BLaER1 treated with 17β-estradiol and CSF1 and Interleukin-3, amounts not matched to agents 10 nM and 100 nM (cell line): ENCODE results near the gene UBA1.
A peak's percentile ranks its signal among the peaks of the same experiment; 100 is the strongest.

Source experiments
- H3K27ac ChIP-seq, 11 experiments: shearing (Covaris generic); formaldehyde crosslinking; 2 replicates each; pipeline ENCODE4 v1.8.1; 2022
- H3K27me3 ChIP-seq, 11 experiments: shearing (Covaris generic); formaldehyde crosslinking; 2 replicates each; pipeline ENCODE4 v1.8.1; 2022
- H3K36me3 ChIP-seq, 11 experiments: shearing (Covaris generic); formaldehyde crosslinking; 2 replicates each; pipeline ENCODE4 v1.8.1; 2022
- H3K4me1 ChIP-seq, 10 experiments: shearing (Covaris generic); formaldehyde crosslinking; 2 replicates each; pipeline ENCODE4 v1.8.1; 2022
- H3K4me2 ChIP-seq, 11 experiments: shearing (Covaris generic); formaldehyde crosslinking; 2 replicates each; pipeline ENCODE4 v1.8.1; 2022
- H3K4me3 ChIP-seq, 10 experiments: shearing (Covaris generic); formaldehyde crosslinking; 2 replicates each; pipeline ENCODE4 v1.8.1; 2022
- H3K9ac ChIP-seq, 11 experiments: shearing (Covaris generic); formaldehyde crosslinking; 2 replicates each; pipeline ENCODE4 v1.8.1; 2022
- H3K9me3 ChIP-seq, 11 experiments: shearing (Covaris generic); formaldehyde crosslinking; replicated peaks in 1 of 11; 2 replicates each; pipeline ENCODE4 v1.8.1; 2022
- H4K20me1 ChIP-seq, 11 experiments: shearing (Covaris generic); formaldehyde crosslinking; 2 replicates each; pipeline ENCODE4 v1.8.1; 2022
- Cebpa-rat ChIP-seq, 11 experiments: shearing (Covaris generic); IDR thresholded peaks; 2 replicates each; pipeline ENCODE4 v1.8.1; 2022

Gene UBA1

DNA sequence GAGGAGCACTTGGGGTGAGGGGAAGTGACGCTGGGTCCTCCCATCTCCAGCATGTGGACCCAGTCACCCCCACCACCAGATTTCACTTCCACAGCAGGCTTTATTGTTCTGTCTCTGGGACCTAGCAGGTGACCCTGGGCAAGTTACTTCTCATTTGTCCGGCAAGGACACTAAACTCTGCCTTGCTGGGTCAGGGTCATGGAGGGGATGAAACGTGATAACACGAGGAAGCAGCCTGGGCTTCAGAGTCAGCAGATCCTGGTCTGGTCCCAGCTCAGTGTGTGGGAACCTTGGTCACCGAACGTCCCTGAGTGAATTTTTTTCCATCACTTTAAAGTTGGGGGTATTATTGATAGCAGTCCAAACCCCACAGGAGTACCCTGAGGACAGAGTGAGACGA, 3.9 kb downstream of the UBA1 start:
- peaks cover 57 to 74% (median 63%) of the 10 kb centered on the region in 11 experiments for H3K36me3 ChIP-seq
- H3K27ac ChIP-seq: no peak overlapping the region
- peaks cover 0 to 13% (median 0%) of the 10 kb centered on the region in 11 experiments; a peak in 1 of 22 replicates for H3K27me3 ChIP-seq
- H3K4me2 ChIP-seq: peak overlapping the region in 10 of 11 experiments; percentile 93 to 99 (median 98); a peak in 12 of 22 replicates
- no peak for TF ChIP-seq Cebpa-rat (IDR thresholded peaks at IDR 0.05)
- H3K4me3 ChIP-seq: no peak overlapping the region
- H4K20me1 ChIP-seq: peaks cover 69 to 87% (median 82%) of the 10 kb centered on the region in 11 experiments
- H3K4me1 ChIP-seq: peaks cover 37 to 45% (median 41%) of the 10 kb centered on the region in 10 experiments
- H3K9ac ChIP-seq: peak overlapping the region in 7 of 11 experiments; percentile 9 to 97 (median 44); a peak in 7 of 22 replicates
- no peaks in the 10 kb centered on the region for H3K9me3 ChIP-seq

DNA sequence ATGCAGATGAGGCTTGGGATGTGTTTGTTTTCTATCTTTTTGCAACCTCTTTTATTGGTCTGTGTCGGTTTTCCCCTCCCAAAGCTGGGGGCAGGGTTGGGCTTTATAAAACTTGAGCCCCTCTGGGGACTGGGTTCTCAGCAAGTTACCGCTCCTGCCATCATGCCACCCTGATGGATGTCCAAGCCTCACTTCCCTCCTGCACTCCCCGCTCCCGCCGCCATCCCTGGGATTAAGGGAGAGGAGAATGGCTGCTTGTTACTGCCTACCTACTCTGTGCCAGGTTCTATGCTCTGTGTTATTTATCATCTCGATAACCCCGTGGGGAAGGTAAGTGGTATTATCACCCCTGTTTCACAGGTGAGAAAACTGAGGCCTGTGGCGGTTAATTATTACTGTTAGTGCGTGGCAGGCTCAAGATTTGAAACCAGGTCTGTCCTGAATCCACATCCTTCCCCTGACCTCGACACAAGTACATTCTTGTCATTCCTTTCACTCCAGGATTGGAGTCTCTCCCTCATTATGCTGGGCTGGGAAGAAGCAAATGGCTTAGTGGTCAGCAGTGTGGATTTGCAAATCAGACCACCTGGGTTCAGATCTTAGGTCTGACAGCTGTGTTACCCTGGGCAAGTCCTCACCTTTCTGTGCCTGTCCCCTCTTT, 4.5 kb downstream of the UBA1 start:
- Histone ChIP-seq H3K36me3 (peaks cover 63 to 80% (median 69%) of the 10 kb centered on the region in 11 experiments), H3K9me3 (no peaks in the 10 kb centered on the region), H3K27ac (no peak overlapping the region)

DNA sequence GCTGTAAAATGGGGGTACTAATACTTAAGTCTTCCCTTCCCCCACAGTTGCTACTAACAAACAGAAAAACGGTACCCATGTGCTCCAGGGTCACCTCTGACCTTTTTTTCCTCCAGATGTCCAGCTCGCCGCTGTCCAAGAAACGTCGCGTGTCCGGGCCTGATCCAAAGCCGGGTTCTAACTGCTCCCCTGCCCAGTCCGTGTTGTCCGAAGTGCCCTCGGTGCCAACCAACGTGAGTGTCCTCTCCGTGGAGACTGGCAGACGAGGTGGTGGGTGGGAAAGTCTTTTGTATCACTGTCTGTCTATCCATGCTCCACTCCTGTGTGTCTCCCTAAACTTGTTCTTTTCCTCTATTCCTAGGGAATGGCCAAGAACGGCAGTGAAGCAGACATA, 5.1 kb downstream of the UBA1 start:
- Histone ChIP-seq H3K9me3 (no peaks in the 10 kb centered on the region), H3K4me2 (no peak overlapping the region), H3K36me3 (peaks cover 69 to 85% (median 75%) of the 10 kb centered on the region in 11 experiments), H4K20me1 (peaks cover 78 to 98% (median 94%) of the 10 kb centered on the region in 11 experiments), H3K27ac (no peak overlapping the region), H3K9ac (peak overlapping the region in 2 of 11 experiments; percentile 95 to 97; a peak in 1 of 22 replicates), H3K27me3 (peaks cover 0 to 17% (median 0%) of the 10 kb centered on the region in 11 experiments; a peak in 2 of 22 replicates), H3K4me3 (no peak overlapping the region), H3K4me1 (peaks cover 30 to 38% (median 34%) of the 10 kb centered on the region in 10 experiments)
- no peak for TF ChIP-seq Cebpa-rat (IDR thresholded peaks at IDR 0.05)

More for the DNA sequence above, 4.5 kb downstream of the UBA1 start:
- Histone ChIP-seq H3K4me3 (no peak overlapping the region), H4K20me1 (peaks cover 74 to 93% (median 88%) of the 10 kb centered on the region in 11 experiments), H3K27me3 (peaks cover 0 to 13% (median 0%) of the 10 kb centered on the region in 11 experiments; a peak in 2 of 22 replicates), H3K4me2 (peak overlapping the region in 2 of 11 experiments; percentile 93 to 94; a peak in 1 of 22 replicates), H3K9ac (peak overlapping the region in 6 of 11 experiments; percentile 9 to 97 (median 23); a peak in 5 of 22 replicates), H3K4me1 (peaks cover 30 to 39% (median 35%) of the 10 kb centered on the region in 10 experiments)
- TF ChIP-seq Cebpa-rat (IDR thresholded peaks at IDR 0.05): no peak

DNA sequence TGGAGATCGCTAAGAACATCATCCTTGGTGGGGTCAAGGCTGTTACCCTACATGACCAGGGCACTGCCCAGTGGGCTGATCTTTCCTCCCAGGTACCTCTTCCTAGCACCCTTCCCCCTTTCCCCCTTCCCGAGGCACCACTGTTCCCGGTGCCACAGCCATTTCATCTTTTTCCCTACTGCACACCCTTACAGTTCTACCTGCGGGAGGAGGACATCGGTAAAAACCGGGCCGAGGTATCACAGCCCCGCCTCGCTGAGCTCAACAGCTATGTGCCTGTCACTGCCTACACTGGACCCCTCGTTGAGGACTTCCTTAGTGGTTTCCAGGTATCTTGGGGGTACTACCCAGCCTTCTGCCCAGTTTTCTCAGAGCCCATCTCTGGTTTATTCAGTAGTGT, 5.7 kb downstream of the UBA1 start:
- H3K4me1 ChIP-seq: peaks cover 28 to 38% (median 33%) of the 10 kb centered on the region in 10 experiments
- H3K4me3 ChIP-seq: no peak overlapping the region
- no peak for TF ChIP-seq Cebpa-rat (IDR thresholded peaks at IDR 0.05)
- peaks cover 0 to 23% (median 0%) of the 10 kb centered on the region in 11 experiments; a peak in 2 of 22 replicates for H3K27me3 ChIP-seq
- H3K9me3 ChIP-seq: no peaks in the 10 kb centered on the region
- no peak overlapping the region for H3K4me2 ChIP-seq
- peaks cover 75 to 91% (median 81%) of the 10 kb centered on the region in 11 experiments for H3K36me3 ChIP-seq
- no peak overlapping the region for H3K27ac ChIP-seq
- no peak overlapping the region for H3K9ac ChIP-seq
- H4K20me1 ChIP-seq: peaks cover 84 to 100% (median 99%) of the 10 kb centered on the region in 11 experiments

DNA sequence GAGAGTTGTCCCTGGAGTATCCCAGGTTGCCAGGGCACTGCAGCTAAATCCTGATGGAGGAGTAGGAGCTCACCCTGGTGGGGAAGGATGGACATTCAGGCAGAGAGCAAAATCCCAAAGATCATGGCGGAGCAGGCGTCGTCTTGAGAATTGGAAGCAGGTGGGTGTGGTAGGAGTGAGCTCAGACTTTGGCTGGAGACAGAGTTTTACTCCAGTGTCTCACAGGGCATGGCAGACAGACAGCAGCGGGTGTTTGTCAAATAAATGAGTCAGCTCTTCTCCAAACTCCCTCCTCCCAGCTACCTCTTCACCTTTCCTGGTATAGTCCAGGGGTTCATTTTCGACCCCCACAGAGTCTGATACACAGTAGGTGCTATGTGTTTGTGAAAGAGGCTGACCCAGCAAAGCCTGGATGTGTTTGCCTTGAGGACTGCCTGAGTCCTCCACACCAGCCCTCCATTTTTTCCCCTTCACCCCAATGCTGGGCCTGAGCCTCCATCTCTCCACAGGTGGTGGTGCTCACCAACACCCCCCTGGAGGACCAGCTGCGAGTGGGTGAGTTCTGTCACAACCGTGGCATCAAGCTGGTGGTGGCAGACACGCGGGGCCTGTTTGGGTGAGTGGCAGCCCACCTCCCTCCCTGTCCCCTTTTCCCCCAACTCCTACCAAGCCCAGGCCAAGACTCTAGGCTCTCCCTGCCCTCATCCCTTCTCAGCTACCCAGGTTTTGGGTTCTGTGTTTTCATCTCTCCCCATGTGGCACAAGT, 6.9 kb downstream of the UBA1 start:
- no peaks in the 10 kb centered on the region for H3K9me3 ChIP-seq
- TF ChIP-seq Cebpa-rat (IDR thresholded peaks at IDR 0.05): no peak
- H3K4me1 ChIP-seq: peaks cover 15 to 25% (median 21%) of the 10 kb centered on the region in 10 experiments
- peaks cover 87 to 100% (median 94%) of the 10 kb centered on the region in 11 experiments for H3K36me3 ChIP-seq
- H3K27ac ChIP-seq: no peak overlapping the region
- H3K4me3 ChIP-seq: no peak overlapping the region
- no peak overlapping the region; a peak in 1 of 22 replicates for H3K9ac ChIP-seq
- H3K4me2 ChIP-seq: no peak overlapping the region
- H4K20me1 ChIP-seq: peaks cover 95 to 100% (median 100%) of the 10 kb centered on the region in 11 experiments
- peaks cover 0 to 30% (median 0%) of the 10 kb centered on the region in 11 experiments; a peak in 2 of 22 replicates for H3K27me3 ChIP-seq

DNA sequence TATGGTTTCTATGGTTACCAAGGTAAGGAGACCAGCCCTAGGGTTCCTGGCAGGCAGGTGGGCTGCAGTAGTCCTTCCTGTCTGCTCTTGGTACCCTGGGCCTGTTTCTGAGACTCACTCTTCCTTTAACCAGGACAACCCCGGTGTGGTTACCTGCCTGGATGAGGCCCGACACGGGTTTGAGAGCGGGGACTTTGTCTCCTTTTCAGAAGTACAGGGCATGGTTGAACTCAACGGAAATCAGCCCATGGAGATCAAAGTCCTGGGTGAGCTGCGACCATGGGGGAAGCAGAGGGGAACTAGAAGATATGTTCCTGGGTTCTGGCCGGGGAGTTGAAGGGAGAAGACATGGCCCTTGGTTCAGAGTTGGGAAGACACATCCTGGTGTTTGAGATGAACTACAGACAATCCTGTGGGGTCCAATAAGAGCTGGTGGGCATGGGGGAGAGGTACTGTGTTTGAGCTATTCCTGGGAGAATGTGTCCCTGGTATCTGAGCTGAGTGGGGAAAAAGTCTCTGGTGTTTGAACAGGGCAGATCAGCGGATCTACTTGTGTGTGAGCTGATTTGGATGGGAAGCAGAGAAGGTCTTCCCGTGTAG, 7.8 kb downstream of the UBA1 start:
- Histone ChIP-seq H3K27ac (no peak overlapping the region), H3K9ac (peak overlapping the region in 1 of 11 experiments; percentile 14; a peak in 2 of 22 replicates), H3K4me3 (no peak overlapping the region), H3K36me3 (peaks cover 96 to 100% (median 100%) of the 10 kb centered on the region in 11 experiments), H3K4me1 (peaks cover 6 to 16% (median 12%) of the 10 kb centered on the region in 10 experiments), H4K20me1 (peaks cover 95 to 100% (median 100%) of the 10 kb centered on the region in 11 experiments), H3K27me3 (peaks cover 0 to 30% (median 0%) of the 10 kb centered on the region in 11 experiments; a peak in 2 of 22 replicates), H3K9me3 (no peaks in the 10 kb centered on the region), H3K4me2 (no peak overlapping the region)
- TF ChIP-seq Cebpa-rat (IDR thresholded peaks at IDR 0.05): no peak

DNA sequence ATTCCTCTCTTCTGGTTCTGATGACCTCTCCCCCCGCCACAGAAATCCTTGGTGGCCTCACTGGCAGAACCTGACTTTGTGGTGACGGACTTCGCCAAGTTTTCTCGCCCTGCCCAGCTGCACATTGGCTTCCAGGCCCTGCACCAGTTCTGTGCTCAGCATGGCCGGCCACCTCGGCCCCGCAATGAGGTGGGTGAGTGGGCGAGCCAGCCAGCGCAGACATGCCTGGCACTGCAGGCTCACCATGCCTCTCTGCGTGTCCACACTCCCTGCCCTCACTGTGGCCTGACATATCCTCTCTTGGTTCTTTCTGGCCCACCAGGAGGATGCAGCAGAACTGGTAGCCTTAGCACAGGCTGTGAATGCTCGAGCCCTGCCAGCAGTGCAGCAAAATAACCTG, 8.7 kb downstream of the UBA1 start:
- no peak overlapping the region for H3K4me2 ChIP-seq
- peaks cover 0 to 8% (median 3%) of the 10 kb centered on the region in 10 experiments; a peak in 10 of 20 replicates for H3K4me1 ChIP-seq
- peaks cover 0 to 37% (median 0%) of the 10 kb centered on the region in 11 experiments; a peak in 4 of 22 replicates for H3K27me3 ChIP-seq
- no peak for TF ChIP-seq Cebpa-rat (IDR thresholded peaks at IDR 0.05)
- H3K27ac ChIP-seq: no peak overlapping the region
- no peak overlapping the region for H3K9ac ChIP-seq
- H3K36me3 ChIP-seq: peaks cover 99 to 100% (median 100%) of the 10 kb centered on the region in 11 experiments
- H4K20me1 ChIP-seq: peaks cover 95 to 100% (median 100%) of the 10 kb centered on the region in 11 experiments
- H3K4me3 ChIP-seq: no peak overlapping the region
- H3K9me3 ChIP-seq: no peaks in the 10 kb centered on the region

DNA sequence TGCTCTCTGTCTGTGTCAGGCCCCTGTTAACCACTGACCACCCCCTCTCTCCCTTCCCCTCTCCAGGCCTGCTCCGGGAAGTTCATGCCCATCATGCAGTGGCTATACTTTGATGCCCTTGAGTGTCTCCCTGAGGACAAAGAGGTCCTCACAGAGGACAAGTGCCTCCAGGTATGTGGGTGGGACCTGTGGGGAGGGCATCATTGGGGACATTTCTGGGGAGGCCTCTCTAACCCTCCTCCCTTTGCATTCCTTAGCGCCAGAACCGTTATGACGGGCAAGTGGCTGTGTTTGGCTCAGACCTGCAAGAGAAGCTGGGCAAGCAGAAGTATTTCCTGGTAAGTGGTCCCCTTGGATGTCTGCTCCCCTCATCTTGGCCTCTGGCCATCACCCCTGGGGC, 9.2 kb downstream of the UBA1 start:
- no peak for TF ChIP-seq Cebpa-rat (IDR thresholded peaks at IDR 0.05)
- peaks cover 95 to 100% (median 100%) of the 10 kb centered on the region in 11 experiments for H4K20me1 ChIP-seq
- H3K4me2 ChIP-seq: no peak overlapping the region
- no peak overlapping the region for H3K9ac ChIP-seq
- peaks cover 99 to 100% (median 100%) of the 10 kb centered on the region in 11 experiments for H3K36me3 ChIP-seq
- H3K27ac ChIP-seq: no peak overlapping the region
- H3K4me1 ChIP-seq: 0 out of 20 replicates have a peak, but pooled peaks cover 0 to 3% (median 0%) of the 10 kb centered on the region in 10 experiments
- H3K27me3 ChIP-seq: peaks cover 0 to 40% (median 0%) of the 10 kb centered on the region in 11 experiments; a peak in 6 of 22 replicates
- H3K4me3 ChIP-seq: no peak overlapping the region
- no peaks in the 10 kb centered on the region for H3K9me3 ChIP-seq
